Measurements from ENCODE around the gene NTM.

DNA sequence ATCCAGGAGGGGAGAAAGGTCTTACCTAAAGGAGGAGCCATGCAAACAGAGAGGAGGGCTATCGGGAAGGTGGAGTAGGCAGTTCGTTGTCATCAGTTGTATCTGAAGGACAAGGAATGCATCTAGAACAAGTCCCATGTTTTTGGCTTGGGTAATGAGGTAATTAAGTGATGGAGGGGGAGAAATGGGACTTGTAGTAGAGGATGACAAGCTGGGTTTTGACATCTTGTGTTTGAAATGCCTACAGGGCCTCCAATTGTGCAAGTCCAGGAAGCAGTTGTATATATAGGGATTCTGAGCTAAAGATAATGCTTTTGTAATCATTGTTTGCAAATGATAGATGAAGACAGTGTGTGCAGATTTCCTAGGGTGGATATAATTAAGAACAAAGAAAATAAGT lies 622.8 kb downstream of the NTM start:
- no peak for TF ChIP-seq POLR2A (IDR thresholded peaks at IDR 0.05)
- TF ChIP-seq, protein P1, sequence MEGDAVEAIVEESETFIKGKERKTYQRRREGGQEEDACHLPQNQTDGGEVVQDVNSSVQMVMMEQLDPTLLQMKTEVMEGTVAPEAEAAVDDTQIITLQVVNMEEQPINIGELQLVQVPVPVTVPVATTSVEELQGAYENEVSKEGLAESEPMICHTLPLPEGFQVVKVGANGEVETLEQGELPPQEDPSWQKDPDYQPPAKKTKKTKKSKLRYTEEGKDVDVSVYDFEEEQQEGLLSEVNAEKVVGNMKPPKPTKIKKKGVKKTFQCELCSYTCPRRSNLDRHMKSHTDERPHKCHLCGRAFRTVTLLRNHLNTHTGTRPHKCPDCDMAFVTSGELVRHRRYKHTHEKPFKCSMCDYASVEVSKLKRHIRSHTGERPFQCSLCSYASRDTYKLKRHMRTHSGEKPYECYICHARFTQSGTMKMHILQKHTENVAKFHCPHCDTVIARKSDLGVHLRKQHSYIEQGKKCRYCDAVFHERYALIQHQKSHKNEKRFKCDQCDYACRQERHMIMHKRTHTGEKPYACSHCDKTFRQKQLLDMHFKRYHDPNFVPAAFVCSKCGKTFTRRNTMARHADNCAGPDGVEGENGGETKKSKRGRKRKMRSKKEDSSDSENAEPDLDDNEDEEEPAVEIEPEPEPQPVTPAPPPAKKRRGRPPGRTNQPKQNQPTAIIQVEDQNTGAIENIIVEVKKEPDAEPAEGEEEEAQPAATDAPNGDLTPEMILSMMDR (IDR thresholded peaks at IDR 0.05): no peak

Measured in adrenal gland (tissue), 5 donors.